ENCODE results near the gene GALP. TPM values are rescaled to one million over a fixed set of nuclear protein-coding genes. Genes with fewer than 3 reads are reported as not detected.

The GALP gene
- total RNA-seq, 1 experiment from 2014 or later, result not detected

GRCh38 chr19:56153507-56153906 lies 22.3 kb upstream of the GALP start:
- H3K4me1 ChIP-seq (replicated peaks; ENCODE audit: insufficient read depth), result no peaks in the 10 kb centered on the region
- no peaks in the 10 kb centered on the region for H3K9me2 ChIP-seq (ENCODE audit: insufficient read depth)
- TF ChIP-seq EZH2 (IDR thresholded peaks at IDR 0.05; ENCODE audit: low read depth), result no peak
- no peak for TF ChIP-seq CTCF (conservative IDR thresholded peaks at IDR 0.05)
- no peak overlapping the region for H3K4me3 ChIP-seq
- H3K36me3 ChIP-seq (ENCODE audit: low read depth), result 0 out of 2 replicates have a peak, but pooled peaks cover 16% of the 10 kb centered on the region
- H4K20me1 ChIP-seq (ENCODE audit: insufficient read depth), result peaks cover 29% of the 10 kb centered on the region
- no peak for DNase-seq
- no peaks in the 10 kb centered on the region for H3K9me3 ChIP-seq (ENCODE audit: insufficient read depth, low read depth)
- ChIA-PET CTCF (interaction anchor here (0.5 kb wide), 1 partner anchor 13 kb away, joined by 3 read pairs; the partner anchor contains the start of gene ZNF444), POLR2A (ENCODE audit: unreplicated experiment) (interaction anchor here (0.6 kb wide), 1 partner anchor 566 kb away, joined by 4 read pairs; no protein-coding TSS in a partner anchor)
- no peaks in the 10 kb centered on the region for H3F3A ChIP-seq (ENCODE audit: insufficient read depth, low read depth)
- no peak overlapping the region for H3K27ac ChIP-seq
- intact Hi-C loops (cut with micrococcal nuclease; ENCODE audit: unreplicated experiment), result no loop called here
- peaks cover 11% of the 10 kb centered on the region for H3K79me2 ChIP-seq (ENCODE audit: low read depth)
- H3K27me3 ChIP-seq (ENCODE audit: insufficient read depth, low read depth), result no peaks in the 10 kb centered on the region
- no peak overlapping the region for H3K4me2 ChIP-seq
- BruUV-seq (replicated peaks), result no TSS peak
- H2AFZ ChIP-seq, result no peak overlapping the region

GRCh38 chr19:56155124-56155687 lies 20.6 kb upstream of the GALP start:
- intact Hi-C loops (cut with micrococcal nuclease; ENCODE audit: unreplicated experiment), result no loop called here
- peaks cover 15% of the 10 kb centered on the region; the same call in 1 of the 2 replicates for H3K36me3 ChIP-seq (ENCODE audit: low read depth)
- no peaks in the 10 kb centered on the region for H3K9me3 ChIP-seq (ENCODE audit: insufficient read depth, low read depth)
- no peaks in the 10 kb centered on the region for H3K27me3 ChIP-seq (ENCODE audit: insufficient read depth, low read depth)
- CTCF ChIA-PET, result interaction anchor here (0.6 kb wide), 1 partner anchor 15 kb away, joined by 6 read pairs; no protein-coding TSS in a partner anchor
- no peak overlapping the region for H3K27ac ChIP-seq
- no peak overlapping the region for H2AFZ ChIP-seq
- no peaks in the 10 kb centered on the region for H3K4me1 ChIP-seq (replicated peaks; ENCODE audit: insufficient read depth)
- H3K4me3 ChIP-seq, result no peak overlapping the region
- H3K4me2 ChIP-seq, result no peak overlapping the region
- DNase-seq, result no peak
- H4K20me1 ChIP-seq (ENCODE audit: insufficient read depth), result peaks cover 23% of the 10 kb centered on the region
- peaks cover 3% of the 10 kb centered on the region; the same call in 1 of the 2 replicates for H3K79me2 ChIP-seq (ENCODE audit: low read depth)
- BruUV-seq (replicated peaks), result no TSS peak
- no peaks in the 10 kb centered on the region for H3F3A ChIP-seq (ENCODE audit: insufficient read depth, low read depth)
- H3K9me2 ChIP-seq (ENCODE audit: insufficient read depth), result no peaks in the 10 kb centered on the region
- POLR2A ChIA-PET (ENCODE audit: unreplicated experiment), result interaction anchor here (0.5 kb wide), 1 partner anchor 10 kb away, joined by 4 read pairs; no protein-coding TSS in a partner anchor
- TF ChIP-seq CTCF (conservative IDR thresholded peaks at IDR 0.05) (peak; percentile 56), EZH2 (IDR thresholded peaks at IDR 0.05; ENCODE audit: low read depth) (no peak)

GRCh38 chr19:56156768-56157167 lies 19.0 kb upstream of the GALP start:
- TF ChIP-seq EZH2 (IDR thresholded peaks at IDR 0.05; ENCODE audit: low read depth), result no peak
- no peak for TF ChIP-seq CTCF (conservative IDR thresholded peaks at IDR 0.05)
- no peak overlapping the region for H3K27ac ChIP-seq
- H3K36me3 ChIP-seq (ENCODE audit: low read depth), result peaks cover 12% of the 10 kb centered on the region; the same call in 1 of the 2 replicates
- CTCF ChIA-PET, result no interaction called here
- POLR2A ChIA-PET (ENCODE audit: unreplicated experiment), result no interaction called here
- no peaks in the 10 kb centered on the region for H3K4me1 ChIP-seq (replicated peaks; ENCODE audit: insufficient read depth)
- H3K9me3 ChIP-seq (ENCODE audit: insufficient read depth, low read depth), result no peaks in the 10 kb centered on the region
- no peak overlapping the region for H3K4me3 ChIP-seq
- H3K27me3 ChIP-seq (ENCODE audit: insufficient read depth, low read depth), result no peaks in the 10 kb centered on the region
- no peak for DNase-seq
- no peaks in the 10 kb centered on the region for H3F3A ChIP-seq (ENCODE audit: insufficient read depth, low read depth)
- no peaks in the 10 kb centered on the region for H3K79me2 ChIP-seq (ENCODE audit: low read depth)
- H4K20me1 ChIP-seq (ENCODE audit: insufficient read depth), result peaks cover 28% of the 10 kb centered on the region
- no peak overlapping the region for H3K4me2 ChIP-seq
- no peaks in the 10 kb centered on the region for H3K9me2 ChIP-seq (ENCODE audit: insufficient read depth)
- no TSS peak for BruUV-seq (replicated peaks)
- intact Hi-C loops (cut with micrococcal nuclease; ENCODE audit: unreplicated experiment), result no loop called here
- no peak overlapping the region for H2AFZ ChIP-seq

All from PC-9 (cell line).